ENCODE measurements around the gene PTPRJ.

The PTPRJ gene

DNA sequence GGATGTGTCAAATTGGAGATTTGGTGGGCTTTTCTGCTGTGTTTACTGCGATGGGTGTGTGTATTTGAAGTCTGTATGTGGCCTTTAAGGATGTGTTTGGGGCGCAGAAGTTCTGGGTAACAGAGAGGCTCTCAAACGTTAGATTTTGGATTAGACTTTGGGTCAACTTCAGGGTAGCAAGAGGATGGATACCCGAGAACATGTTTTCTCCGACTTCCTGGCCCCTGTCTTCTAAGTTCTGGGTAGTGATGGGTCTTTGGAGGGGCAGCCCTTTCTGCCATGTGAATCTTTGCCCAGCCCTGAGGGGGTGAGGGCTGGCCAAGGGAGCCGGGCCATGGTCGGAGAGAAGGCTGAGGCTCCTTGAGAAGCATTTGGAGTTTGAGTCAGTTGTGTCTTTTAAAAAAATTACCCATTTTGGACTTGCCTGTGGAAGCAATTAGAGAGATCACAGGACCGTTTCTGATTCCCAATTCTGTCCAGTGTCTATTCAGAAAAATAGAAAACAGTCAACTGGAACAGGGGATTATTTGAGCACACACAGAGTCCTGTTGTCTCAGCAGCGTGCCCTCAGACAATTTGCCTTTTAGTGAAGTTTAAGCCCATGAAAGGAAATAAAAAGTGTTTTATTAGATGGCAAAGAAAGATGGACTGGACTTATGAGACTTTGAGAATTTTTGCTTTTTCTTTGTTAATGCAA lies 114.4 kb downstream of the PTPRJ start:
- no peak for DNase-seq (ENCODE audit: low read depth)

DNA sequence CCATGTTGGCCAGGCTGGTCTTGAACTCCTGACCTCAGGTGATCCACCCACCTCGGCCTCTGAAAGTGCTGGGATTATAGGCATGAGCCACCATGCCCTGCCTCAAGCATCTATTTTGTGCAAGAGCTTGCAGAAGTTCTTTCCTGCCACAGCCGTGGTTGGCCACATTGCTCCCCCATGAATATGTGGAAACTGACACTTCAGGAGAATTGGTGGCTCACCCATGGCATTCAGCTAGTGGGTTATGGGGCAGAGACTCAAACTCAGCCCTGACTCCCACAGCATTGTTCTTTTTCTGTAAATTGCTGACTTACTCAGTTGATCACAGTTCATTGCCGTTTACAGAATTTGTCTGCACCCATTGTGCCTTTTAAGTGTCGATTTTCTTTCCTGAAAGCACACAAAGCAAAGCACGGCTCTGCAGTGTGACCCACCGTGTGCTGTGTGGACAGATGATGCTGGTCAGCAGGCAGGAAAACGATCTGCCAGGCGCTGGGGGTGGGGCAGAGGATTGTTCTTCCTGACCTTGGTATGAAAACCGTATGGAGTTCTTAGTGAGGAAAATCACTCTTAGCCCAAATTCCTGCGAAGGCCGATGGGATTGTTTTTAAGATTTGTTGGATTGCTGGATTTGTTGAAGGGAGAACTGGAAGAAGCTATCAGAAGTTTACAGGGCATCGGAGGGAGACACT lies 115.6 kb downstream of the PTPRJ start:
- no peak for DNase-seq (ENCODE audit: low read depth)

DNA sequence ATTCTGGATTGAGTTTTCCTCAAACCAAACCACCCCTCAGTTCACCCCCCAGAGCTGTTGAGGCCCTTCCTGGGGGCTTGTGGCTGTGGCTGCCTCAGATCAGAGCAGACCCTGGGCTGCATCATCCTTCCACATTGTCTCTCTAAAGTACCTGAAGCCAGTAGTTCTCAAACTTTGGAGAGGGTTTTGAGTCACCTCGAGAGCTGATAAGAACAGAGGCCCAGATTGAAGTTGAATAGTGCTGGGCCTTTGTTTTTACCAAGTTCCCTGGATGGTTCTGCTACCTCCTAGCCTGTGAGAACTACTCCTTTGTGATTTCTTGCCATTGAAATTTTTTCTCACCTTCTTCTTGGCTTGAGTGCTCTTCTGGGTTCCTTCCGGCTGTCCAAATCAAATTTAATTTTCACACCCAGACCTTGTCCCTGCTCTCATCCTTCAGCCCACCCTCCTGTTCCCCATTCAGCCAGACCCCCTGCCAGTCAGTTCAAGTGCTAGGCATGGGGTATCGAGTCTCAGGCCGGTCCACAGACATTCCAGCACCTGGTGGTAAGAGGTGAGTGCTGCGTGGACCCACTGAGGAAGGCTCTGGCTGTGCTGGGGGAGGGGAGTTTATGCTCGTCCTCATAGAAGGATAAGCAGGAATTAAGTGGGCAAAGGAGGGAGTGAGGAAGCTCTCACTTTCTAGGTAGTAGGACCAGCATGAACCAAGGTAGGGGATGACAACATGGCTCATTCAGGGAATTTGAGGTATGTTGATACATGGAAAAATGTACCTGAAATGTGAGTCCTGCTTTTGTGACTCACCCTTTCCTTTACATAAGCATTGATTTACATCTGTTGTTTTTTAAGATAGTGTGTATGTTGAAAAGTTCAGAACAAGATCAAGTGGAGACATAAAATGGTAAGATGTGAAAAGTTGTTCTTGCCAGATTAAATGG lies 116.5 kb downstream of the PTPRJ start:
- DNase-seq (ENCODE audit: low read depth) = no peak

DNA sequence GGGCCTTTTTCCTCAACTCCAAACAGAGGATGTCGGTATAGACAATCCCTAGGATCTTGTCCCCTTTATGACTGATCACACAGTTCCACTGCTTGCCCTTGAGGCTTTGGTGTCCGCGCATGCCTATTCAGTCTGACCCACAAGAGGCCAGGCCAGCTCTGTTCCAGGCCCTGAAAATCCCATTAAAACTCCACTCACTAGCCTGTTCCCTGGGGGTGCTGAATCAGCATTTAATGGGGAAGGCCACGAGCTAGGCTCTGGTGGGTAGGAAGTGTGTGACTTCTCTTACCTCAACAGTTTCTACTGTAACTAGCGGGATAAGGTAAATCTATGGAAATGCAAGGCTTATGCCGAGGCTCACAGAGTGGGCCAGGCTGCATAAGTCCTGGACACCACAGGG lies 117.7 kb downstream of the PTPRJ start:
- no peak for DNase-seq (ENCODE audit: low read depth)

DNA sequence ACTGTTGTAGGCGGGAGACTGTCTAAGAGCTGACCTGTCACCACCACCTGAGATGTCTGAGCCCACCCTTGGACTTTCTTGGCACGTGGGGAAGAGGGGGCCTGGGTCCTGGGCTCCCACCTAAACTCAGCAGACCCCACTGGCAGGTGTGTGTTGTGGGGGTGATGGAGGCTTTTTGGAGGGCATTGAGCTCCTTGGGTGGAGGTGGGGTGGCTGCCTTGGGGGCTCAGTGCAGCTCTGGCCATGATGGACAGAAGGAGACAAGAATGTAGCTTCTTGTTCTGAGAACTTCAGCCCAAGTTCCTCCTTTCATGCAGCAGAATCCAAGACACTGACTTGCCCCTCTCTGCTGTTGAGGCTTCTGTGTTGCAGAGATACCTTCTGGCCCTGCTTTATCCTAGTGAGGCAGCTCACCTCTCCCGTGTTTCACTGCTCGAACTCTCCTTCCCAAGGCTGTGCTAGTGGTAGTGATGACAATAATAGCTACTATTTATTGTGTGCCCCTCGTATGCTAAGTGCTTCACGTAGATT lies 119.6 kb downstream of the PTPRJ start:
- DNase-seq (ENCODE audit: low read depth) = no peak

DNA sequence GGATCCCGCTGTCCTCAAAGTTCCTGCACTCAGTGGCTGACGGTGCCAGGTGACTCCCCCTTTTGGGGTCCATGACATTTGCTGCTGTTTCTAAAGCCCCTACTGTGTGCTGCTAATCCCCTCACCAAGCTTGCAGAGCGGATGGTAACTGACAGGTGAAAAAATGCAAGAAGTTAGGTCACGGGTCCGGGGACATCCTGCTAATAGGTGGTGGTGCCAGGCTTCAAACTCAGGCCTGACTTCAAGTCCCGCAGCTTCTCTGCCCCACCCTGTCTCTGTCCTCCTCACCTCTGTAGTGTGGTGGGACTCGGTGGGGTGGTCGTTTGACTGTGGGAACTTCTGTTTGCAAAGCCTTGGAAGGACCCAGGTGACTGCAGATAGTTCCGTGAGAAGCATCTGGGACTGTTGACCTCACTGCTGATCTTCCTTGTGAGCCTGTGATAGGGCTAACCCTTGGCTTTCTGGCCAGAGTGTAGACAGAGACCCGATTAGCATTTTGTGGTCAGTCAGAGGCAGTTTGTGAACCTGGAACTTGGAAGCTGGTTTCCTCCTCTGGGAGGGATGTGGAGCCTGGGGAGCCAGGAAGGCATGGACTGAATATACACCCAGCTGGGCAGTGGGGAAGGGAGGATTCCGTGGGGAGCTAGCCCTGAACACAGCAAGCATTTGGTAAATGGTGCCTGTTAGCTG lies 120.8 kb downstream of the PTPRJ start:
- DNase-seq (ENCODE audit: low read depth) = no peak

DNA sequence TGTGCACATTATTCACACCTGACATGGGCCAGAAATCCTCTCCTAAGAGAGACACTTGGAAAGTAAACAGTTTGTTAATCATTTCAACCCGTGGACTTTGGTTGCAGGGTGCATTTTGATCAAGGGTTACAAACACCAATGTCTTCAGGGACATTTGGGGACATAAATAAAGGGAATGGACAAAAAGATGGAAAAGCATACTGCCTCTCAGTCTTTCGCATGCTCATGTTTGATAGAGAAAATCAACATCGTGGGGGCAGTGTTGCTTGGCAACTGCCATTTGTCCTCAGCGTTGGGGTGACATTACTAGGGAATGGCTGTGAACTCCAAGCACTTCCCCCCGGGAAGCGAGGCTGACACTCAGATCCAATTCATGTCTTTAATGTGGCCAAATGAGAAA lies 121.6 kb downstream of the PTPRJ start:
- no peak for DNase-seq (ENCODE audit: low read depth)

DNA sequence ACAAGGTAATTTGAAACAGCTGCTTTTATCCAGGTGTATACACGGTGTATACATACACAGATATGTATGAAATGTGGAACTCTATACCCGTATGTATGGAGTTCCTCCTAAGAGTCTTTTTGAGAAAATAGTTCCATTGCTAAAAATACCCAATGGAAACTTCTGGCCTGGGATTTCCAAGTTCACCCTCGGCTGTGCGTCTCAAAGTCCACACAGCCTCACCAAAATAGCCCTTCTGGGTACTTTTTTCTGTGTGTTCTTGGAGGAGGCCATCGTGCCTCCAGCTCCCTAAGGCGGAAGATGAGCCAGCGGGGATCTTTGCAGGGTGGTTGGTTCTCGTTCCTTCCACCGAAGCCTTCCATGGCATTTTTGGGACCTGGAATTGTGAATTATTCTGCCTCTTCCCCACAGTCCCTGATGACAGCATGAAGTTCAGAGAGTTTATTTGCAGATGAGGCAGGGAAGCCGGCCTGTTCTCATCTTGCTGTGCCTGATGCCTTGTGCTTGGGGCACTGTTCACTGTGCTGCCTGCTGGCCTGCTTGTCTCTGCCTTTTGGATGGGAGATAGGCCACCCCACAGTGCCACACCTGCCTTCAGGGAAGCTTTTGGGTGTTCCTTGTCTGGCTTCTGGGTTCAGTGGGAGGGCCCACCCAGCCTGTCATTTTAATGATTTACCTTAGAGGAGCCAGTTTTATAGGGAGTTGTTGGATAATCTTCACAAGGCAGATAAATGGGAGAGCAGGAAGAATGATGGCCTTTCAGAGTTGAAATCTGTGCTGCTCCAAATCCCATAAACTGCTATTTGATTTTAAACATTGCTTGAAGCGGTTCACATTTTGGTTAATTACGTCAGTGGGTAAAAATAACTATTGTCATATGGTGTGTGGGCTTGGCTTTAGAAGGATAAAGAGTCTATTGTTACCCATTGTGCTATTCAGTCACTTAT lies 123.5 kb downstream of the PTPRJ start:
- DNase-seq (ENCODE audit: low read depth) = no peak

DNA sequence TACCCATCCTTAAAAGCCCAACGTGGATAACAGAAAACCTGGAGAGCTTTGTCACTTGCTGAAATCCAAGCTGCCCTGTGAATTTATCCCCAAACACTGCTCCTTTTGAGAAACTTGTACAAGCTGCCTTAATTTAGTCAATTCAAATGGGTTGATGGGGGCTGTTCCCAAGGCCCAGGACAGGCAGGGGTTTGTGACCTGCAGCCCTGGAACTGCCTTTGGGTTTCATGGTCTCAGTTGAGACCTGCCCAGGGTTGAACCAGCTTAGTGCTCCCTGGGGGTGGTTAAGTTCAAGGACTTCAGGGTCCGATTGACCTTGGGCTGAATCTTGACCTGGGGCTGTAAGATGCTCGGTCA lies 124.2 kb downstream of the PTPRJ start:
- DNase-seq (ENCODE audit: low read depth) = no peak

DNA sequence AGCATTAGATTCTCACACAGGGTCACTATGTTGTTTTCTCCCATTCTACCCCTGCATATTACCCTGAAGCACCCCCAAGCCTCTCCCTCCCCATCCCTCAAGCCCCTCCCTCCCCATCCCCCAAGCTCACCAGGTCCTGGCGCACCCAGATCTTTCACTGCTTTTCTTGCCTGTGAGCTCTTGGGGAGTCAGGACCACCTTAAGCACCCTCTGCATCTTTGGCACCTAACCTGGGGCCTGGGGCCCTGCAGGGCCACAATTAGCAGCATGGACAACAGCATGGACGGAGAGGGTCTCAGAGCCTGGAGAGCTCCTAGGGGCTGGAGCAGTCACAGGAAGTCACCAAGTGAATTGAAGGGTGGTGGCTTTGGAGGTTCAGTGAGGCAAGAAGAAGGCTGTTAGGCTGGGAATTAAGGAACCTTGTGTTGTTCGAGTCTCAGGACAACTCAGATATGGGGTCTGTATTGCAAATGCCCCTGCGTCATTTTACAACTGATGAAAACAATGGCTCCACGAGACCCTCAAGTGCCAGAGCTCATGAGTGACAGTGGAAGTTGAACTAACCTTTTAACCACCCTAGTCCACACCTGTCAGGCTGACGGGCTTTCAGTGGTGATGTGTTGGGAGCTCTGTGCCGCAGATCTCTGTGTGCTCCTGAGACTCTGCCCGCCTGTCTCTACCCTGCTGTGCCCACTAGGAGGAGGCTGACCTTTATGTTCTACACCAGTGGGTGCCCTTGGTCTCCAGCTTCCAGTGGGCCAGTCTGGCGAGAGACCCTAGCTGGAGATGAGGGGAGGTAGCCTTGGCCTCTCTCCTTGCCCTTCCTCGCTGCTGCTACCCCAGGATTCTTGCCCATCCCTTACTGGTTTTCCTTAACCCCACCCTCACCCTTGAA lies 125.0 kb downstream of the PTPRJ start:
- no peak for DNase-seq (ENCODE audit: low read depth)

DNA sequence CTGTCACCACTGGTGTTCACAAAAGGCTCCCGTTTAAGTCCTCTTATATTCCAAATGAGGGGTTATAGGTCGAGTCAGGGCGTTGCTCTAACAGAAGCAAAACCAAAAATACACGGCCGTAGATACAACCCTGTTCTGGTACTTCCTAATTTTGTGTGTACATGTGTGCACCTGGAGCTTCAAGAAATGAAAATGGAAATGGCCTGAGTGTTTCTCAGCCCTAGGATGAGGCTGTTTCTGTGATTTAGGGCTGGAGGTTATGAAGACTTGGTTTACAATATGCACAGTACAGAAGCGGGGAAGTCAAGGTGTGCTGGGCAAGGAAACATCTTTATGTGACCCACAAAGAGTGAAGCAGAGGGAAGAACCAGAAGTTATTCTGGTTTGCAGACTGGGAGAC lies 125.8 kb downstream of the PTPRJ start:
- DNase-seq (ENCODE audit: low read depth) = no peak

DNA sequence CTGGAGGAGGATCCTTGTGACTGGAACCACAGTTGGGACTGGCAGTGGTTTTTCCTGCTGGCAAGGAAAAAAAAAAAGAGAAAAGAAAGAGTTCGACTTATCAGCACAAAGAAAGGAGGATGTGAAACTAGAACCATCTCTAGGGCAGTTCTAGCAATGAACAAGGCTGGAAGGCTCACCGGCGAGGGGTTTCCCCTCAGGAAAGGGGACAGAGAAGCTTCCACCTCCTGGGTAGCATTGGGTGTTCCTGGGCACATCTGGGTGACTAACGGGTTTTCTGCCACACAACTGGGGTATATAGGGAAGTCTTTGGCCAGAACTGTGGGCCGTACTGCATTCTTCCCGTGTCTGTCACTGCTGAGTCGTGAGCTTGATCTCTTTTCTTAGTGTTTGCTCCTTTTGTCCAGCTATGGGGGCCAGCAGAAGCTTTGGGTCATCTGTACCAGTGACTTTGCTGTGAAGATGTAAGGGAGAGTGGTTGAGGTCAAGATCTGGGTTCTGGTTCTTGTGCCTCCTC lies 126.9 kb downstream of the PTPRJ start:
- no peak for DNase-seq (ENCODE audit: low read depth)

DNA sequence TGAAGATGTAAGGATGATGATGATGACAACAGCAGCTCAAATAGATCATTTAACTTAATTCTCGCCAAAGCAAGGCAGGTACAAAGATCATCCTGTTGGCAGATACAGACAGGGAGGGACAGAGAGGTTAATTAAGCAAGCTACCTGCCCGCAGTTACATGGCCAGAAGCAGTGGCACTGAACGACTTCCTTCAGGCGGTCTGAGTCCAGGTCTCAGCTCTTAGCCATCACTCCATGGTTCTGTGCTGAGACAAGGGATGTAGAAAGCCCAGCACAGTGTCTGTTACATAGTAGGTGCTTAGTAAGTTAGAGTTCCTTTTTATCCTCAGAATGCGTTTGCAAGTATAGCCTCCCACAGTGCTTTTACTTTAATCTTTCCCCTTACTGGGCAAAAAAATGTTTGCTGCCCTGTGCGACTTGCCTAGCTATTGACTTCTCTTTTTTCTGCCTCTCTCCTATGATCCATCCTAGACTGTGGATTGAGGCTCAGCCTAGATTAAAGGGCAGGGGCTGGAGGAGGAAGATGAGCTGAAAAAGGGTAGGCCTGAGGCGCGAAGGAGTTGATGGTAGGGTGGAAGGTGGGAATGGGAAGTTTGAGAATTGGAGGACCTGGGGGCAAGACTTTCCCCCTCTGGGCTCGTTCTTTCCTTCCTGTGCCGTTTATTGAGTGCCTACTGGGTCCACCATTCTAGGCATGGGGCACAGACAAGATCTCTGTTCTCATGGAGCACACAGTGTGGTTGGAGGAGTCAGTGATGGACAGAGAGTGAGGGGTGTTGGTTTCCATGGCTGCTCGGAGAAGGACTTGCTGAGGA lies 128.1 kb downstream of the PTPRJ start:
- DNase-seq (ENCODE audit: low read depth) = no peak

DNA sequence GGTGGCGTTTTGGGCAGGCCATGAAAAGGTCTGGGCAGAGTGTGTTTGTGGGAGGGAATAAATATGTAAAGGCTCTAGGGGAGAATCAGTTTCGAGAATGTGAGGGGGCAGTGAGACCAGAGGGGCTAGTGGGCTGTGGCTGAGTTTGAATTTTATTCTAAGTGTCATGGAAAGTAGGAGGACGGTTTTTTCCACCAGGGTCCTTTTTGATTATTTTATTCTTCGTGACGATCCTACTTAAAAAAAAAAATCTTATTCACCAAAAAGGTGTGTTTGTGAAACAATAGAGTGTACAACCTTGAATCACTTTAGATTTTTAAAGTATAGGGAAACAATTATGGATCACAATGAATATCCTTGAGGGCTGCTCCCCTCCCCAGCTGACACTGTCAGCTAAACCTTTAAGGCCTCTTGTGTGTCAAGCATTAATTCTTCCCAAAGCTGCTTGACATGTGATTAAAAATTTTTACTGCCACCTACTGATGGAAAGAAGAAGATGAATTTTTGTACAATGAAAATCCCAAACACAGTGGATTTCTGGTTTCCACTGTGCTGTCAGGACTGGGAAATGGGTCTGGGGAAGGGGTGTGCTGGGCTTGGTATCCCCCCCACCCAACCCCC lies 128.8 kb downstream of the PTPRJ start:
- peak; percentile 7 for DNase-seq (ENCODE audit: low read depth)

DNA sequence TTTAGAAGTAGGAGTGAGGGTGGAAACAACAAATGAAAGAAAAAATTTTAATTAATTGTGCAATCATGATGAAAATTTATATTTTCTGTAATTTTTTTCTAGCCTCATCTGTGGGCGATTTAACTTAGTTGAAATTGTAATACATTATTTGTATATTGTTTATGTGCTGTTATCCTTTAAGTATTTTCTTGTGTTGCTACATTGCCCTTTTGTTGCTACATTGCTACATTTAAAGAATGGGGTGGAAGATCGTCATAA lies 130.1 kb downstream of the PTPRJ start:
- no peak for DNase-seq (ENCODE audit: low read depth)

DNA sequence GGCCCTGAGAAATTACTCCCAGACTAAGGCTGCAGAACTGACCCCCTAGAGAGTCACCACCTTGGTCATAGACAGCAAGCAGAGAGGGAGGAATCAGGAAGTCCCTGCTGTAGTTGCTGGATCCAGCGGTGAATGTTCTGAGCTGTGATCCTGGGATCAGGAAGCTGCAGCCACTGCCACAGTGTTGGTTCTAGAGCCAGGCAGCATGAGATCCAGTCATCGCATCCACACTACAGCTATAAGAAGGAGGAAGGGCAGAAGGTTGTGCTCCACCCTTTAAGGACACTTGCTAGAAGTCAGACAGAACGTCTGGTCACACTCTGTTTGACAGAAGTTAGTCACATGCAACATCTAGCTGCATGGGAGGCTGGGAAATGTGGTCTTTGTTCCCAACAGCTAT lies 131.5 kb downstream of the PTPRJ start:
- DNase-seq (ENCODE audit: low read depth) = no peak

DNA sequence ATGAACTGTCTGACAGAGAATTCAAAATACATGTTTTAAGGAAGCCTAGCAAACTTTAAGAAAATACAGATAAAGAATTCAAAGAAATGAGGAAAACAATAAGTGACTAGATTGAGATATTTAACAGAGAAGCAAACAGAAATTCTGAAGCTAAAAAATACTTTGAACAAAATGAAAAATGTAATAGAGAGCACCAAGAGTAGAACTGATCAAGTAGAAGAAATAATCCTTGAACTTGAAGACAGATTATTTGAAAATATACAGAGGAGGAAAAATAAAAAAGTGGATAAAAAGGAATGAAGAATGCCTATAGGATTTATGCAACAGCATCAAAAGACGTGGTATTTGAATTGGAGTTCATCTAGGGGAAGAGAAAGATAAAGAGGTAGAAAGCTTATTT lies 134.4 kb downstream of the PTPRJ start:
- DNase-seq (ENCODE audit: low read depth) = no peak

DNA sequence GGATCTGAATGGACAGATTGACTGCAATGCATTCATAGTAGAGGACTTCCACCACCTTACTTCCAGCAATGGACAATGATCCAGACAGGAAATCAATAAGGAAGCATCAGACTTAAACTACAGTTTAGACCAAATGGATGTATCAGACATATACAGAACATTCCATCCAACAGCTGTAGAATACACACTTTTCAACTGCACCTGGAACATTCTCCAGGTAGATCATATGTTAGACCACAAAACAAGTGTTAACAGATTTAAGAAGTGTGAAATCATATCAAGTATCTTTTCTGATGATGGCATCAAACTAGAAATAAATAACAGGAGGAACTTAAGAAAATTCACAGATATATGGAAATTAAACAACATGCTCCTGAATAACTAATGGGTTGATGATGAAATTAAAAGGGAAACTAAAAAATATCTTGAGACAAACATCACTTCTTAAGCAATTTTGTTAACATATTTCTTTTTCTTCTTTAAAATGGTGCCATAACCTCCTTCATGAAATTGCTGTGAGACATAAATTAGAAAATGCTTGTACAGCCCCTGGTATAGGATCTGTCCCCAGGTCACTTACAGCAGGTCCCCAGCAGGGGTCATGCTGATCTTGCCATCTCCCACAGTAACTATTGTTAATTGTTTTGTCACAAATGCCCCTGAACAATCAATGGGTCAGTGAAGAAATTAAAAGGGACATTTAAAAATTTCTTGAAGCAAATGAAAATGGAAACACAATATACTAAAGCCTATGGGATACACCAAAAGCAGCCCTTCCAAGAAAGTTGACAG lies 136.3 kb downstream of the PTPRJ start:
- DNase-seq (ENCODE audit: low read depth) = peak; percentile 5
